HepG2 (cell line): ENCODE results near the gene ZNF71. TPM values are rescaled to one million over a fixed set of nuclear protein-coding genes. Genes with fewer than 3 reads are reported as not detected.

Source experiments
- ATAC-seq: fragments of 200-7000 bp; cut with Tn5 transposase; 3 replicates; pipeline ENCODE4 v1.9.1; 2020; ENCODE audit warnings: mild to moderate bottlenecking, moderate library complexity
- BruUV-seq: library from RNA; stranded (reverse); fragments of 400-500 nt; replicated peaks from 2 replicates; lab custom pipeline; 2021; lab: Mats Ljungman, UMichigan
- CTCF ChIA-PET: fragments of 300-600 bp; formaldehyde crosslinking; extraction: SDS; loops from one replicate; lab custom pipeline; 2021; ENCODE audit warnings: low total read pairs, inconsistent platforms, low intra/inter-chr PET ratio; lab: Yijun Ruan, JAX
- POLR2A ChIA-PET: fragments of 350-600 bp; sonication (Branson Sonifier 250); formaldehyde crosslinking; loops from one replicate; lab custom pipeline; 2020; ENCODE audit warnings: antibody characterized with exemption, inconsistent platforms; lab: Yijun Ruan, JAX
- DNase-seq: peaks from one replicate; pipeline ENCODE4 v3.0.0-alpha.2; 2015; ENCODE audit warnings: low spot score
- FAIRE-seq: peaks from 3 replicates; lab custom pipeline; 2011; peaks lifted over from hg19 to GRCh38; lab: Jason Lieb, UNC
- H2AFZ ChIP-seq: one replicate; pipeline ENCODE4 v1.6.1; 2011; ENCODE audit warnings: low read length, inconsistent platforms
- H3K27ac ChIP-seq: fragments of 300-600 bp; 3 replicates; pipeline ENCODE4 v1.8.0; 2011; ENCODE audit warnings: mixed run types, mild to moderate bottlenecking, mixed read lengths, low read length, inconsistent platforms; ENCODE audit not compliant: insufficient read depth; ENCODE audit errors: extremely low read length
- H3K27me3 ChIP-seq, 2 experiments: fragments of 200-600 bp in 1 of 2; 2 replicates in 1 of 2; 3 replicates in 1 of 2; pipeline versions ENCODE4 v1.6.0 to v1.8.0; 2011; ENCODE audit warnings: low read length in 2 of 2, mild to moderate bottlenecking in 2 of 2, moderate library complexity in 2 of 2, inconsistent platforms in 1 of 2; ENCODE audit not compliant: insufficient read depth in 2 of 2, control insufficient read depth in 1 of 2
- H3K36me3 ChIP-seq, 2 experiments: fragments of 200-600 bp in 1 of 2; replicated peaks in 1 of 2; 2 replicates in 1 of 2; 3 replicates in 1 of 2; pipeline versions ENCODE4 v1.5.1 to v1.8.0; 2011; ENCODE audit warnings: low read length in 2 of 2, inconsistent platforms in 1 of 2; ENCODE audit not compliant: insufficient read depth in 2 of 2, control insufficient read depth in 1 of 2
- H3K4me1 ChIP-seq: 2 replicates; pipeline ENCODE4 v1.5.1; 2012; ENCODE audit warnings: low read length, inconsistent platforms; ENCODE audit not compliant: insufficient read depth
- H3K4me2 ChIP-seq: 2 replicates; pipeline ENCODE4 v1.6.0; 2011; ENCODE audit warnings: low read depth, low read length, inconsistent platforms
- H3K4me3 ChIP-seq, 3 experiments: fragments of 200-600 bp in 1 of 3; sonication (generic), shearing (Covaris generic) in 1 of 3; replicated peaks in 1 of 3; 2 replicates each; pipeline ENCODE4 v1.5.1; 2011 to 2016; ENCODE audit warnings: low read length in 3 of 3, inconsistent platforms in 2 of 3, low read depth in 2 of 3, mild to moderate bottlenecking in 2 of 3, control low read depth in 1 of 3, mixed read lengths in 1 of 3; ENCODE audit not compliant: insufficient read depth in 1 of 3
- H3K79me2 ChIP-seq: one replicate; pipeline ENCODE4 v1.6.1; 2011; ENCODE audit warnings: low read length, inconsistent platforms; ENCODE audit not compliant: insufficient read depth
- H3K9ac ChIP-seq: 2 replicates; pipeline ENCODE4 v1.6.0; 2011; ENCODE audit warnings: mild to moderate bottlenecking, low read depth, low read length, inconsistent platforms; ENCODE audit not compliant: insufficient read depth
- H3K9me3 ChIP-seq: 2 replicates; pipeline ENCODE4 v1.5.1; 2012; ENCODE audit warnings: mild to moderate bottlenecking, low read length
- H4K20me1 ChIP-seq: 2 replicates; pipeline ENCODE4 v1.6.0; 2011; ENCODE audit warnings: inconsistent platforms, mild to moderate bottlenecking, low read length, moderate library complexity; ENCODE audit not compliant: insufficient read depth
- MIER2 ChIP-seq: IDR thresholded peaks from 2 replicates; pipeline ENCODE4 v1.6.1; 2016; ENCODE audit warnings: missing biosample characterization, missing genetic modification reagents
- PHF21A ChIP-seq: sonication (generic); formaldehyde crosslinking; IDR thresholded peaks from 2 replicates; pipeline ENCODE4 v1.5.0; 2020; ENCODE audit warnings: mild to moderate bottlenecking, missing genetic modification reagents
- RERE ChIP-seq: IDR thresholded peaks from 2 replicates; pipeline ENCODE4 v1.6.1; 2016; ENCODE audit warnings: low read depth, missing genetic modification reagents, missing compliant biosample characterization
- RXRA ChIP-seq: sonication (generic); formaldehyde crosslinking; IDR thresholded peaks from 2 replicates; pipeline ENCODE4 v1.5.1; 2020; ENCODE audit warnings: missing genetic modification reagents
- SMARCE1 ChIP-seq: fragments of 450-650 bp; IDR thresholded peaks from 2 replicates; pipeline ENCODE4 v1.6.1; 2017; ENCODE audit warnings: borderline replicate concordance
- YY1 ChIP-seq: IDR thresholded peaks from 2 replicates; pipeline ENCODE4 v1.6.1; 2011; ENCODE audit warnings: low read length, low read depth, moderate library complexity, mild to moderate bottlenecking; ENCODE audit not compliant: insufficient read depth, insufficient replicate concordance
- WGBS: methylation state at CpG from one replicate; pipeline ENCODE4 v1.1.6; 2017; ENCODE audit warnings: low lambda C conversion rate; 5-methylcytosine and 5-hydroxymethylcytosine counted together
- in situ Hi-C: cut with HindIII; loops from 2 replicates; pipeline ENCODE4 v1.10.0; 2017; ENCODE audit warnings: low pct_unique_long_range_greater_than_20kb; ENCODE audit not compliant: extremely low pct_ligation_motif_present
- intact Hi-C: fragments of 100-400 bp; cut with micrococcal nuclease; formaldehyde crosslinking; loops from one replicate; pipeline ENCODE4 v1.10.0; 2022; ENCODE audit not compliant: unreplicated experiment
- polyA plus RNA-seq, 8 experiments: library from polyadenylated mRNA; depleted of rRNA in 3 of 8; stranded (reverse) in 7 of 8; unstranded in 1 of 8; fragments of >200 nt; fragmentation: Illumina TruSeq in 4 of 8; extraction: Trizol in 4 of 8; gene quantifications; 2 replicates each; pipeline versions ENCODE4 v1.2.1 to v1.2.3, GENCODE V29; 2011 to 2016; ENCODE audit warnings: low read depth in 4 of 8, missing spikeins in 1 of 8, mixed read lengths in 1 of 8; ENCODE audit not compliant: insufficient read depth in 1 of 8
- total RNA-seq, 5 experiments: library from RNA; depleted of rRNA; stranded (reverse); fragments of >200 nt; fragmentation: Illumina TruSeq; extraction: Trizol; gene quantifications; 2 replicates each; pipeline ENCODE4 v1.2.3, GENCODE V29; 2016; ENCODE audit warnings: low read depth in 1 of 5
- TF ChIP-seq, protein P1 (sequence below): sonication (generic); formaldehyde crosslinking; IDR thresholded peaks from 2 replicates; pipeline ENCODE4 v1.8.1; 2023; ENCODE audit warnings: mild to moderate bottlenecking, missing genetic modification reagents

The ZNF71 gene
- total and polyA plus RNA-seq, 2 of the 13 experiments (the other 11 are each of a cell fraction or from before 2014, with no cell fraction given) = 2.2 to 4.4 TPM

DNA sequence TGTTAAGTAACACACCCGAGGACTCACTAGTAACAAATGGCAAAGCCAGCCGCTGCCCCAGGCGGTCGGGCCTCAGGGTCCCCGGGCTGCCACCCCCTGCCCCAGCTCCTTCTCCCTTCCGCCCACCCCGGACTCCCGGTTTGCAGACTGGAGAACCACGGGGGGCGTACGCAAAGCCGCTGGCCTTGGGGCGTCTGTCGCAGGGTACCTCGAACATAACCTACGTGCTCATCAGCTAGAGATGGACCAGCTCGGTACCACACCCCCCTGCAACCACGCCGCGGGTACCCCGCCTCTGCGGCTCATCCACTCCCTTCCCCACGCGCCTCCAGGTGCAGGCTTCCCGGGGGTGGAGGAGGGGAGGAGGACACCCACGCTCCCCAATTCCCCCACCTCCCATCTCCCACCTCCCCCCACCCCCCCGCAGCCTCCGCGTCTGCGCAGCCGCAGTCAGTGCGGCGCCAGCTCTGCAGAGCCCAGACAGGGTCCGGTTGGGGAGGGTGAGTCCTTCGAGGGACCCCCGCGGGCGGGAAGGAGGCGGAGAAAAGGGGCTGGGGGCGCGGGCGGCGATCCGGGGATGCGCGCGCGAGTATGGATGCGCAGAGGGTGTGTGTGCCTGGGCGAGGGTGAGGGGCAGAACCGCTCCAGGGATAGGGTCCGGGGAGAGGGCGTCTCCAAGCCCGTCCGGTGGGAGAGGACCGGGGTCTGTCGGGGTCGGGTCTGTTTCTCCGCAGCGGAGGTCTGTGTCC is 47.8 kb downstream of the ZNF71 start, which contains the start of gene SMIM17:
Gene SMIM17 (plus strand): TSS at position 449 of the 749 bp plus-strand sequence. CDS start 2,509 bp downstream, outside the sequence.
- intact Hi-C loops = loop anchor here (5.0 kb wide), 1 partner anchor 134 kb away; no protein-coding TSS in a partner anchor
- Histone ChIP-seq H3K4me1 (no peaks in the 10 kb centered on the region), H4K20me1 (no peaks in the 10 kb centered on the region), H3K27ac (no peak within 1 kb of the TSS), H3K4me2 (no peak within 1 kb of the TSS), H3K9ac (no peak within 1 kb of the TSS), H3K27me3 (no peaks in the 10 kb centered on the region), H3K4me3 (no peak within 1 kb of the TSS), H2AFZ (no peak within 1 kb of the TSS), H3K79me2 (no peaks in the 10 kb centered on the region), H3K9me3 (peaks cover 77% of the 10 kb centered on the region), H3K36me3 (no peaks in the 10 kb centered on the region)
- FAIRE-seq (no peak), DNase-seq (no peak), ATAC-seq (no peak)
- POLR2A ChIA-PET = no interaction called here
- in situ Hi-C loops = no loop called here
- 72% methylated on average over 38 of the region's 60 CpGs for WGBS
- CTCF ChIA-PET = no interaction called here
- BruUV-seq = no TSS peak
- TF ChIP-seq YY1 (no peak), PHF21A (CRISPR knock-in tag) (no peak), MIER2 (no peak), RXRA (CRISPR knock-in tag) (no peak), SMARCE1 (no peak), RERE (CRISPR knock-in tag) (no peak)
- TF ChIP-seq, protein P1, sequence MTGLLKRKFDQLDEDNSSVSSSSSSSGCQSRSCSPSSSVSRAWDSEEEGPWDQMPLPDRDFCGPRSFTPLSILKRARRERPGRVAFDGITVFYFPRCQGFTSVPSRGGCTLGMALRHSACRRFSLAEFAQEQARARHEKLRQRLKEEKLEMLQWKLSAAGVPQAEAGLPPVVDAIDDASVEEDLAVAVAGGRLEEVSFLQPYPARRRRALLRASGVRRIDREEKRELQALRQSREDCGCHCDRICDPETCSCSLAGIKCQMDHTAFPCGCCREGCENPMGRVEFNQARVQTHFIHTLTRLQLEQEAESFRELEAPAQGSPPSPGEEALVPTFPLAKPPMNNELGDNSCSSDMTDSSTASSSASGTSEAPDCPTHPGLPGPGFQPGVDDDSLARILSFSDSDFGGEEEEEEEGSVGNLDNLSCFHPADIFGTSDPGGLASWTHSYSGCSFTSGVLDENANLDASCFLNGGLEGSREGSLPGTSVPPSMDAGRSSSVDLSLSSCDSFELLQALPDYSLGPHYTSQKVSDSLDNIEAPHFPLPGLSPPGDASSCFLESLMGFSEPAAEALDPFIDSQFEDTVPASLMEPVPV (CRISPR knock-in tag) = no peak
